Measurements from ENCODE around the gene JADE2.

DNA sequence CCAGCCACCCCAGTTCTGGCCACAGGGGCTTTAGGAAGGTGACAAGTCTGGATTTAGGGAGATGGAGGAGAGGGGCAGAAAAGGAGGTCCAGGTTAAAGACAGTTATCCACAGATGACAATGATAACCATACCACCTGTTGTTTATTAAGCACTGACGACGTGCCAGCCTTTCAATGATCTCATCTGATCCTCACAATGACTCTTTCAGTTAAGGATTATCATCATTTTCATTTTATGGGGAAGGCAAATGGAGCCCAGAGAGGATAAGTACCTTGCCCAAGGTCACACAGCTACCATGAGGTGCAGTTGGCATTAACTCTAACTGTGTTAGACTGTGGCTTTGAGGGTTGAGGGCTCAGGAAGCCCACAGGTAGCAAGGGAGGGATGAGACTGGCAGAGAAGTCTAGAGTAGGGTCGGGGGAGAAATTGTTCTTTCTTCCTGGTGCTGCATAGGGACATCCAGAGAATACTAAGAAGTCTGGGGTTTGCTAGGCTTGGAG, 21.5 kb upstream of the JADE2 start:
- TF ChIP-seq EZH2 (IDR thresholded peaks at IDR 0.05; ENCODE audit: borderline replicate concordance): no peak
- TF ChIP-seq, protein P1, sequence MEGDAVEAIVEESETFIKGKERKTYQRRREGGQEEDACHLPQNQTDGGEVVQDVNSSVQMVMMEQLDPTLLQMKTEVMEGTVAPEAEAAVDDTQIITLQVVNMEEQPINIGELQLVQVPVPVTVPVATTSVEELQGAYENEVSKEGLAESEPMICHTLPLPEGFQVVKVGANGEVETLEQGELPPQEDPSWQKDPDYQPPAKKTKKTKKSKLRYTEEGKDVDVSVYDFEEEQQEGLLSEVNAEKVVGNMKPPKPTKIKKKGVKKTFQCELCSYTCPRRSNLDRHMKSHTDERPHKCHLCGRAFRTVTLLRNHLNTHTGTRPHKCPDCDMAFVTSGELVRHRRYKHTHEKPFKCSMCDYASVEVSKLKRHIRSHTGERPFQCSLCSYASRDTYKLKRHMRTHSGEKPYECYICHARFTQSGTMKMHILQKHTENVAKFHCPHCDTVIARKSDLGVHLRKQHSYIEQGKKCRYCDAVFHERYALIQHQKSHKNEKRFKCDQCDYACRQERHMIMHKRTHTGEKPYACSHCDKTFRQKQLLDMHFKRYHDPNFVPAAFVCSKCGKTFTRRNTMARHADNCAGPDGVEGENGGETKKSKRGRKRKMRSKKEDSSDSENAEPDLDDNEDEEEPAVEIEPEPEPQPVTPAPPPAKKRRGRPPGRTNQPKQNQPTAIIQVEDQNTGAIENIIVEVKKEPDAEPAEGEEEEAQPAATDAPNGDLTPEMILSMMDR (IDR thresholded peaks at IDR 0.05; ENCODE audit: poor library complexity): no peak
